Coronary artery (tissue), 2 donors: ENCODE measurements around the gene IGFL4.

Experiments
- DNase-seq: peaks from one replicate; pipeline ENCODE4 v3.0.0-alpha.2; 2017; ENCODE audit warnings: low spot score
- H3K27ac ChIP-seq, 2 donors: fragments of 200-600 bp; sonication (generic); one replicate each; pipeline ENCODE4 v1.5.1; 2016 to 2019
- H3K4me3 ChIP-seq: fragments of 200-600 bp; sonication (generic); 2 replicates; pipeline ENCODE4 v1.5.1; 2016; ENCODE audit warnings: mild to moderate bottlenecking, moderate library complexity
- CTCF ChIP-seq: fragments of 200-600 bp; sonication (generic); IDR thresholded peaks from one replicate; pipeline ENCODE4 v1.5.1; 2019; ENCODE audit warnings: antibody characterized with exemption

IGFL4 gene

GRCh38 chr19:46060012-46060411 is 19.2 kb upstream of the IGFL4 start:
- no peak for DNase-seq
- TF ChIP-seq CTCF: no peak
- H3K4me3 ChIP-seq: no peak overlapping the region
- no peak overlapping the region for H3K27ac ChIP-seq

DNA sequence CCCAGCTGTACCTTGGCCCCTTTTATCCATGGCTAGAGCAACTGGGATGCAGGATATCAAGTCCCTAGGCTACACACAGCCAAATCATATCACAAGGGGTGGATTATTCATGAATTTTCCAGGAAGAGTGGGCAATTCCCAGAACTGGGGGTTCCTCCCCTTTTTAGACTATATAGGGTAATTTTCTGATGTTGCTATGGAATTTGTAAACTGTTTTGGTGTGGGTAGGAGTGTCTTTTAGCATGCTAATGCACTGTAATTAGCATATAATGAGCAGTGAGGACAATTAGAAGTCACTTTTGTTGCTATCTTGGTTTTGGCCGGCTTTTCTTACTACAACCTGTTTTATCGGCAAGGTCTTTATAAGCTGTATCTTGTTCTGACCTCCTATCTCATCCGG is 18.0 kb upstream of the IGFL4 start:
- DNase-seq: no peak
- Histone ChIP-seq H3K4me3 (no peak overlapping the region), H3K27ac (no peak overlapping the region)
- no peak for TF ChIP-seq CTCF

- Histone ChIP-seq H3K4me3 (no peak overlapping the region), H3K27ac (no peak overlapping the region)
- no peak for DNase-seq
- no peak for TF ChIP-seq CTCF
Measured at GRCh38 chr19:46056536-46056935, 15.7 kb upstream of the IGFL4 start.

GRCh38 chr19:46052896-46053295 is 12.1 kb upstream of the IGFL4 start:
- no peak for DNase-seq
- no peak for TF ChIP-seq CTCF
- H3K4me3 ChIP-seq: no peak overlapping the region
- H3K27ac ChIP-seq: no peak overlapping the region

DNA sequence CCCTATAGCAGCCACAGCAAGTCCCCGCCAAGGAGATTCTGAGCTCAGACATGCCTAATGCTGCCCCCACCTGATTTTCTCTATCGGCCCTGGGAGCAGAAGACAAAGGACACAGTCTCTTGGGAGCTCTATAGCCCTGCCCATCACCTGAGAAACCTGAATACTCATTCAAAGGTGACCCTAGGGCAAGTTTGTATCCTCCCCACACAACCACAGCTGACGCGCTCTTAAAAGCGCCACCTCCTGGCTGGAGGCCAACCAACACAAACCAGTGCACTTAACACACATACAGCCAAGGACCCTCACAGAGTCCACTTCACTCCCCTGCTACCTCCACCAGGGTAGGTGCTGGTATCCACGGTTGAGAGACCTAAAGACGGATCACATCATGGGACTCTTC is 8.8 kb upstream of the IGFL4 start:
- H3K4me3 ChIP-seq: no peak overlapping the region
- DNase-seq: no peak
- no peak for TF ChIP-seq CTCF
- H3K27ac ChIP-seq: no peak overlapping the region

DNA sequence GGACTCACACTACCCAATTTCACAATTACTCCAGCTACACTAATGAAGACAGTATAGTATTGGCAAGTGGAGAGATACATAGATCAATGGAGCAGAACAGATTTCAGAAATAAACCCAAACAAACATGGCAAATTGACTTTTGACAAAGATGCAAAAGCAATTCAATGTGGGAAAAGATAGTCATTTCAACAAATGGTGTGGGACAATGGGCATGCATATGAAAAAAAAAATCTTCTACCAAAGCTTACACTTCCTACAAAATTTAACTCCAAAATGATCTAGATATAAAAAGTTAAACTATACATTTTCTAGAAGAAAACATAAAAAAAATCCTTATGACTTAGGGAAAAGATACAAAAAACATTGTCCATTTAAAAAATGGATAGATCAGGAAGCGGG is 2.7 kb upstream of the IGFL4 start:
- DNase-seq: no peak
- TF ChIP-seq CTCF: no peak
- Histone ChIP-seq H3K27ac (no peak overlapping the region), H3K4me3 (no peak overlapping the region)

DNA sequence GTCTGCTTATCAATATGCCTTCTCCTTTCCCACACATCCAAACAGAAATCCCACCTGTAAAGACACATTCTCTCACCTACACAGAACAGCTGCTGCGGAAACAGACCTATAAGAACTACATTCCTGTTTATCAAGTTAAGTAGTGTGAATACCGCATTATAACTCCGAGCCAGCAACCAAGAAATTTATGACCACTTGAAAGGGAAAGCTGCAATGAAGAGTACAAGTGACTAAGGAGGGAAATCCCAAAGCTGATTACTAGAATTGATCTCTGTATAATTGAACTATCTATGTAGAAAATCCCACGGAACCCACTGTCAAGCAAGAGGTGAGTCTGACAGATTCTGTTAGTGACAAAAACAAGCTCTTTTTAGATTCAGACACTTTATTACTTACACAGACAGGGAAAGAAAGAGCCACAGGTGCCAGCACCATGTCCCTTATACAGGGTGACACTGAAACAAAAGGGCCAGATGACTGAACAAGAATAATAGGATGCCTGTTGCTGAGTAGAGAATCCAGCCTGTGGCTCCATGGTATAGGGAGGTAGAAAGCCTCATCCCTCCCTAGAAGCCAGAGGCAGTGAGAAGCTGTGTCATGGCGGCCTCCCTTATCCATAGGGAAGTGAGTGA is 1.6 kb upstream of the IGFL4 start:
- no peak for TF ChIP-seq CTCF
- Histone ChIP-seq H3K4me3 (no peak overlapping the region), H3K27ac (no peak overlapping the region)
- DNase-seq: no peak
